Upper lobe of right lung (tissue), 1 donor: Measurements from ENCODE around the gene HRH1. TPM values are rescaled to one million over a fixed set of nuclear protein-coding genes. Genes with fewer than 3 reads are reported as not detected.
"Not testable (repeated sequence)": the region's sequence is repeated elsewhere in the genome, so short reads cannot be mapped to it uniquely, and the experiment has no call there.

ENCODE experiments used
- ATAC-seq: fragments of 200-7000 bp; cut with Tn5 transposase; one replicate; pipeline ENCODE4 v1.9.1; 2020; ENCODE audit warnings: mild to moderate bottlenecking, moderate library complexity
- DNase-seq: peaks from one replicate; pipeline ENCODE4 v3.0.0-alpha.2; 2020
- H3K27ac ChIP-seq: fragments of 200-600 bp; one replicate; pipeline ENCODE4 v1.8.0; 2022
- H3K27me3 ChIP-seq: fragments of 200-600 bp; one replicate; pipeline ENCODE4 v1.8.0; 2022; ENCODE audit warnings: mild to moderate bottlenecking
- H3K36me3 ChIP-seq: fragments of 200-600 bp; one replicate; pipeline ENCODE4 v1.8.0; 2022
- H3K4me1 ChIP-seq: fragments of 200-600 bp; one replicate; pipeline ENCODE4 v1.8.0; 2022
- H3K4me3 ChIP-seq: fragments of 200-600 bp; one replicate; pipeline ENCODE4 v1.8.0; 2022; ENCODE audit warnings: mild to moderate bottlenecking
- H3K9me3 ChIP-seq: fragments of 200-600 bp; one replicate; pipeline ENCODE4 v1.8.0; 2022
- intact Hi-C: fragments of 100-400 bp; cut with DNase I; formaldehyde crosslinking; loops from one replicate; pipeline ENCODE4 v1.11.0; 2022
- total RNA-seq: library from RNA; stranded (reverse); fragmentation: NEBNext Ultra II Directional; extraction: Animal tissue kit (Norgen Biotek cat#: 25700); gene quantifications from one replicate; pipeline ENCODE4 v1.2.1, GENCODE V29; 2021
- TF ChIP-seq, protein P1 (sequence below): fragments of 200-600 bp; IDR thresholded peaks from one replicate; pipeline ENCODE4 v1.8.0; 2022; ENCODE audit warnings: antibody characterized with exemption
- donor health status: DM: no; HTN: yes; CAD: no; lungs with severe emphysema.

HRH1 gene
- total RNA-seq, 1 donor from 2014 or later: 12.0 TPM

- intact Hi-C loops: no loop called here
Observed at GRCh38 chr3:11198495-11198894, 44.2 kb downstream of the HRH1 start.

GRCh38 chr3:11199902-11200845 lies 45.9 kb downstream of the HRH1 start:
- DNase-seq (no peak), ATAC-seq (no peak)
- Histone ChIP-seq H3K4me1 (peaks cover 26% of the 10 kb centered on the region), H3K27me3 (no peaks in the 10 kb centered on the region), H3K9me3 (no peaks in the 10 kb centered on the region), H3K27ac (peak overlapping the region; percentile 2), H3K4me3 (no peak overlapping the region), H3K36me3 (no peaks in the 10 kb centered on the region)
- TF ChIP-seq, protein P1, sequence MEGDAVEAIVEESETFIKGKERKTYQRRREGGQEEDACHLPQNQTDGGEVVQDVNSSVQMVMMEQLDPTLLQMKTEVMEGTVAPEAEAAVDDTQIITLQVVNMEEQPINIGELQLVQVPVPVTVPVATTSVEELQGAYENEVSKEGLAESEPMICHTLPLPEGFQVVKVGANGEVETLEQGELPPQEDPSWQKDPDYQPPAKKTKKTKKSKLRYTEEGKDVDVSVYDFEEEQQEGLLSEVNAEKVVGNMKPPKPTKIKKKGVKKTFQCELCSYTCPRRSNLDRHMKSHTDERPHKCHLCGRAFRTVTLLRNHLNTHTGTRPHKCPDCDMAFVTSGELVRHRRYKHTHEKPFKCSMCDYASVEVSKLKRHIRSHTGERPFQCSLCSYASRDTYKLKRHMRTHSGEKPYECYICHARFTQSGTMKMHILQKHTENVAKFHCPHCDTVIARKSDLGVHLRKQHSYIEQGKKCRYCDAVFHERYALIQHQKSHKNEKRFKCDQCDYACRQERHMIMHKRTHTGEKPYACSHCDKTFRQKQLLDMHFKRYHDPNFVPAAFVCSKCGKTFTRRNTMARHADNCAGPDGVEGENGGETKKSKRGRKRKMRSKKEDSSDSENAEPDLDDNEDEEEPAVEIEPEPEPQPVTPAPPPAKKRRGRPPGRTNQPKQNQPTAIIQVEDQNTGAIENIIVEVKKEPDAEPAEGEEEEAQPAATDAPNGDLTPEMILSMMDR: no peak
- intact Hi-C loops: no loop called here

More at GRCh38 chr3:11198495-11198894, 44.2 kb downstream of the HRH1 start:
- no peaks in the 10 kb centered on the region for H3K36me3 ChIP-seq
- H3K9me3 ChIP-seq: no peaks in the 10 kb centered on the region
- H3K4me1 ChIP-seq: peaks cover 26% of the 10 kb centered on the region
- H3K4me3 ChIP-seq: no peak overlapping the region
- DNase-seq (no peak), ATAC-seq (no peak)
- H3K27ac ChIP-seq: no peak overlapping the region
- H3K27me3 ChIP-seq: no peaks in the 10 kb centered on the region
- TF ChIP-seq, protein P1: no peak

GRCh38 chr3:11201251-11202019 lies 47.1 kb downstream of the HRH1 start:
- peaks cover 15% of the 10 kb centered on the region for H3K4me1 ChIP-seq
- no peaks in the 10 kb centered on the region for H3K9me3 ChIP-seq
- no peak overlapping the region for H3K27ac ChIP-seq
- intact Hi-C loops: no loop called here
- no peaks in the 10 kb centered on the region for H3K27me3 ChIP-seq
- ATAC-seq (peak; percentile 51), DNase-seq (no peak)
- H3K4me3 ChIP-seq: no peak overlapping the region
- H3K36me3 ChIP-seq: no peaks in the 10 kb centered on the region
- TF ChIP-seq, protein P1: no peak

DNA sequence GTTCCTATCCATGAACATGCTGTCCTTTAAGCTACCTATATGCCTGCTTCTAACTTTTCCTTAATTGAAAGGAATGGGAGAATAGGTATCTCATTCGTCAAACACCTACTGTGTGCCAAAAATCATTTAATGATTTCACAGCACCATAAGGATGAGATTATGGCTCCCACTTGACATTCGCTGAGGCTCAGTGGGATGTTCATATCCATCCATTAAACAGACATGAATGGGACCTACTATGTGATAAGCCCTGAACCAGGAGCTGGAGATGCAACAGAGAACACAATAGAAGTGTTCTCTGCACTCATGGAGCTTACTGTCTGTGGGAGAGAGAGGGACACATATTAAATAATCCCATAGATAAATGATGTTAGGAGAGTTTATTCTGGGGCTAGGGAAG lies 49.7 kb downstream of the HRH1 start:
- no peak overlapping the region for H3K4me3 ChIP-seq
- intact Hi-C loops: no loop called here
- no peak for ATAC-seq
- H3K4me1 ChIP-seq: peaks cover 26% of the 10 kb centered on the region
- TF ChIP-seq, protein P1: no peak
- no peak for DNase-seq
- H3K27me3 ChIP-seq: no peaks in the 10 kb centered on the region
- H3K9me3 ChIP-seq: no peaks in the 10 kb centered on the region
- H3K36me3 ChIP-seq: no peaks in the 10 kb centered on the region
- H3K27ac ChIP-seq: no peak overlapping the region

GRCh38 chr3:11204697-11205348 lies 50.5 kb downstream of the HRH1 start:
- Histone ChIP-seq H3K9me3 (no peaks in the 10 kb centered on the region), H3K36me3 (no peaks in the 10 kb centered on the region), H3K4me1 (peaks cover 26% of the 10 kb centered on the region), H3K4me3 (no peak overlapping the region), H3K27ac (peak overlapping the region; percentile 42), H3K27me3 (no peaks in the 10 kb centered on the region)
- DNase-seq (no peak), ATAC-seq (no peak)
- intact Hi-C loops: no loop called here
- TF ChIP-seq, protein P1: no peak

DNA sequence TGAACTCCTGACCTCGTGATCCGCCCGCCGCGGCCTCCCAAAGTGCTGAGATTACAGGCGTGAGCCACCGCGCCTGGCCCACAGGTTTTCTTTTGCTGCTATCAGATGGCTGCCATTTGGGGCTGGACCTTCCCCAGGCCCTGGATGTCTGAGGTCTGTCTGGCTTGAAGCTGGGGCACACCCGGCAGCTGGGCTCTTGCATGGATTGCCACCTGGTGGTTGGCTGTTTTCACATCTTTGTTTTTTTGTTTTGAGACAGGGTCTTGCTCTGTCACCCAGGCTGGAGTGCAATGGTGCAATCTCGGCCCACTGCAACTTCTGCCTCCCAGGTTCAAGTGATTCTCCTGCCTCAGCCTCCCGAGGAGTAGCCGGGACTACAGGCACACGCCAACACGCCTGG lies 51.6 kb downstream of the HRH1 start:
- H3K27ac ChIP-seq: peak overlapping the region; percentile 36
- DNase-seq, H3K9me3 ChIP-seq, H3K36me3 ChIP-seq, H3K27me3 ChIP-seq, ATAC-seq, intact Hi-C loops, H3K4me3 ChIP-seq: not testable (repeated sequence)
- H3K4me1 ChIP-seq: peaks cover 18% of the 10 kb centered on the region
